22Rv1 (cell line): ENCODE measurements around the gene ACACB.
"Not testable (repeated sequence)": the region's sequence is repeated elsewhere in the genome, so short reads cannot be mapped to it uniquely, and the experiment has no call there.

ENCODE experiments used
- H3K27ac ChIP-seq: fragments of 450-650 bp; 2 replicates; pipeline ENCODE4 v1.5.1; 2017
- ZFX ChIP-seq: fragments of 450-650 bp; IDR thresholded peaks from 2 replicates; pipeline ENCODE4 v1.6.1; 2017; ENCODE audit warnings: antibody characterized with exemption, borderline replicate concordance
- TF ChIP-seq, protein P1 (sequence below): fragments of 450-650 bp; IDR thresholded peaks from 2 replicates; pipeline ENCODE4 v1.5.1; 2017; ENCODE audit warnings: mild to moderate bottlenecking

Gene ACACB

GRCh38 chr12:109163167-109163566 is 46.8 kb downstream of the ACACB start:
- no peak for TF ChIP-seq ZFX
- TF ChIP-seq, protein P1, sequence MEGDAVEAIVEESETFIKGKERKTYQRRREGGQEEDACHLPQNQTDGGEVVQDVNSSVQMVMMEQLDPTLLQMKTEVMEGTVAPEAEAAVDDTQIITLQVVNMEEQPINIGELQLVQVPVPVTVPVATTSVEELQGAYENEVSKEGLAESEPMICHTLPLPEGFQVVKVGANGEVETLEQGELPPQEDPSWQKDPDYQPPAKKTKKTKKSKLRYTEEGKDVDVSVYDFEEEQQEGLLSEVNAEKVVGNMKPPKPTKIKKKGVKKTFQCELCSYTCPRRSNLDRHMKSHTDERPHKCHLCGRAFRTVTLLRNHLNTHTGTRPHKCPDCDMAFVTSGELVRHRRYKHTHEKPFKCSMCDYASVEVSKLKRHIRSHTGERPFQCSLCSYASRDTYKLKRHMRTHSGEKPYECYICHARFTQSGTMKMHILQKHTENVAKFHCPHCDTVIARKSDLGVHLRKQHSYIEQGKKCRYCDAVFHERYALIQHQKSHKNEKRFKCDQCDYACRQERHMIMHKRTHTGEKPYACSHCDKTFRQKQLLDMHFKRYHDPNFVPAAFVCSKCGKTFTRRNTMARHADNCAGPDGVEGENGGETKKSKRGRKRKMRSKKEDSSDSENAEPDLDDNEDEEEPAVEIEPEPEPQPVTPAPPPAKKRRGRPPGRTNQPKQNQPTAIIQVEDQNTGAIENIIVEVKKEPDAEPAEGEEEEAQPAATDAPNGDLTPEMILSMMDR: no peak
- H3K27ac ChIP-seq: no peak overlapping the region

DNA sequence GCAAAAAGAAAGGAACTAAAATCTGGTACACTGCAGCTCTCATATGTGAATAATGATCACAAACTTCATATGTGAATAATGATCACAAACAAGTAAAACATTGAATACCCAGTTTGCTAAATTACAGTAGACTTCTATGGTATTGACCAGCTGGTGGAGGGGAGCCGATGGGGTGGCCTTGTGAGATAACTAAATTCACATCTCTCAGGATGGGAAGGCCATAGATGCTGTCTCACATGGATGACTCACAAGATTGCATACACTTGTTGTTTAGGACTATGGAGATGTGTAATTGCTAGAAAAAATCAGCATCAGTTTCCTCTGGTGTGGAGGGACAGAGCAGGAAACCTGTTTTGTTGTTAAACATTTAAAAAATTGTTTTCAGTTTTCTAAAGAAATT is 49.2 kb downstream of the ACACB start:
- no peak overlapping the region for H3K27ac ChIP-seq
- TF ChIP-seq ZFX: no peak
- TF ChIP-seq, protein P1: no peak

- TF ChIP-seq ZFX: no peak
- TF ChIP-seq, protein P1: no peak
- H3K27ac ChIP-seq: no peak overlapping the region
Measured at GRCh38 chr12:109166371-109166770, 50.0 kb downstream of the ACACB start.

DNA sequence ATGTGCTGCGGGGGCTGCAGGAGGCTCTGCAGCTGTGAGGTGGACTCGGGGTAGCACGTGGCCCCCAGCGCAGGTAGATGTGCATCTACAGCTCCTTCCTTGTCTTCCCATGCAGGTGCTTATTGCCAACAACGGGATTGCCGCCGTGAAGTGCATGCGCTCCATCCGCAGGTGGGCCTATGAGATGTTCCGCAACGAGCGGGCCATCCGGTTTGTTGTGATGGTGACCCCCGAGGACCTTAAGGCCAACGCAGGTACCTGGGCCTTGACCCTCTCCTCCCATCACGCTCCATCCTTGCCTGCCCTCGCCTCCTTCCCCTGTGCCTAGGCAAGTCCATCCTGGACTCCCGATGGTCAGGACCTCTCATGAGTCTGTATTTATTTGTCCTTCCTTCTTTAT is 51.4 kb downstream of the ACACB start:
- TF ChIP-seq, protein P1: no peak
- TF ChIP-seq ZFX: no peak
- H3K27ac ChIP-seq: no peak overlapping the region

GRCh38 chr12:109169262-109169661 is 52.9 kb downstream of the ACACB start:
- TF ChIP-seq ZFX: no peak
- TF ChIP-seq, protein P1: no peak
- H3K27ac ChIP-seq: no peak overlapping the region

- H3K27ac ChIP-seq: no peak overlapping the region
- TF ChIP-seq ZFX: no peak
- TF ChIP-seq, protein P1: no peak
Measured at GRCh38 chr12:109169686-109170085, 53.3 kb downstream of the ACACB start.

DNA sequence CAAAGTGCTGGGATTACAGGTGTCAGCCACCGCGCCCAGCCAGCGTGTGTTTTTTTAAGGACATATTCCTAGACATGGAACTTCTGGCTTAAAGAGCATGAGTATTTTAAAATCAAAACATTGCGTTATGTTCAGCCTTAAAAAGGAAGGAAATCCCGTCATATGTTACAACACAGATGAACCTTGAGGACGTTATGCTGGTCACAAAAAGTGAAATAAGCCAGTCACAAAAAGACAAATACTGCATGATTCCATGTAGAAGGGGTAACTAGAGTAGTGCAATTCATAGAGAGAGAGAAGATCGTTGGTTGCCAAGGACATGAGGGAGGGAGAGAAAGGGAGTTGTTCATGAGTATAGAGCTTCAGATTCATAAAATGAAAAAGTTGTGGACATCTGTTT is 53.9 kb downstream of the ACACB start:
- no peak for TF ChIP-seq ZFX
- TF ChIP-seq, protein P1: no peak
- H3K27ac ChIP-seq: no peak overlapping the region

DNA sequence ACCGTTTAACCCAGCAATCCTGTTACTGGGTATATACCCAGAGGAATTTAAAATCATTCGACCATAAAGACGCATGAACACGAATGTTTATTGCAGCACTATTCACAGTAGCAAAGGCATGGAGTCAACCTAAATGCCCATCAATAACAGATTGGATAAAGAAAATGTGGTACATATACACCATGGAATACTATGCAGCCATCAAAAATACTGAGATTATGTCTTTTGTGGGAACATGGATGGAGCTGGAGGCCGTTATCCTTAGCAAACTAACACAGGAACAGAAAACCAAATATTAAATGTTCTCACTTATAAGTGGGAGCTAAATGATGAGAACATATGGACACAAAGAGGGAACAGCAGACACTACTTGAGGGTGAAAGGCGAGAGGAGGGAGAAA is 56.4 kb downstream of the ACACB start:
- H3K27ac ChIP-seq: not testable (repeated sequence)
